ENCODE data around the gene VPS33B. TPM values are rescaled to one million over a fixed set of nuclear protein-coding genes. Genes with fewer than 3 reads are reported as not detected.

The VPS33B gene
- total RNA-seq, 1 donor from 2014 or later: 10.5 TPM

DNA sequence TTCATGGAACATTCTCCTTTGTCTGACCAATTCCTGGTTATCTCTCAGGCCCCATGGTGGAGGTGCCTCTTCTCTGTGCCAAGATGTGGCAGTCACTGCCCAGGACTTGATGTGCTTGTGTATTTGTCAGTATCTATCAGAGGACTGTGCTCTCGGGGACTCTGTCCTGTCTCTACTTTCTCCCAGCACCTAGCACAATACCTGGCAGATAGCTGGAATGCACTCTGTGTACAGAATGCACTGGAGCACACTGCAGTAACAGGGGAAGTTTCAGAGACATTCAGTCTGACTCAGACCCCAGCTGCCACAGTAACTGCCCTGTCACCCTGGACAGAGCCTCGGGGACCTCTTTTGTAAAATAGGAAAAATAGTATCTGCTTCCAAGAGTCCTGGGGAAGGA is 43.1 kb upstream of the VPS33B start:
- Histone ChIP-seq H3K4me3 (ENCODE audit: low read depth, low read length) (no peak overlapping the region), H3K36me3 (ENCODE audit: control insufficient read depth, insufficient read depth, low read length) (no peaks in the 10 kb centered on the region), H3K27me3 (ENCODE audit: control insufficient read depth, insufficient read depth, low read length) (no peaks in the 10 kb centered on the region)
- TF ChIP-seq, protein P1, sequence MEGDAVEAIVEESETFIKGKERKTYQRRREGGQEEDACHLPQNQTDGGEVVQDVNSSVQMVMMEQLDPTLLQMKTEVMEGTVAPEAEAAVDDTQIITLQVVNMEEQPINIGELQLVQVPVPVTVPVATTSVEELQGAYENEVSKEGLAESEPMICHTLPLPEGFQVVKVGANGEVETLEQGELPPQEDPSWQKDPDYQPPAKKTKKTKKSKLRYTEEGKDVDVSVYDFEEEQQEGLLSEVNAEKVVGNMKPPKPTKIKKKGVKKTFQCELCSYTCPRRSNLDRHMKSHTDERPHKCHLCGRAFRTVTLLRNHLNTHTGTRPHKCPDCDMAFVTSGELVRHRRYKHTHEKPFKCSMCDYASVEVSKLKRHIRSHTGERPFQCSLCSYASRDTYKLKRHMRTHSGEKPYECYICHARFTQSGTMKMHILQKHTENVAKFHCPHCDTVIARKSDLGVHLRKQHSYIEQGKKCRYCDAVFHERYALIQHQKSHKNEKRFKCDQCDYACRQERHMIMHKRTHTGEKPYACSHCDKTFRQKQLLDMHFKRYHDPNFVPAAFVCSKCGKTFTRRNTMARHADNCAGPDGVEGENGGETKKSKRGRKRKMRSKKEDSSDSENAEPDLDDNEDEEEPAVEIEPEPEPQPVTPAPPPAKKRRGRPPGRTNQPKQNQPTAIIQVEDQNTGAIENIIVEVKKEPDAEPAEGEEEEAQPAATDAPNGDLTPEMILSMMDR (IDR thresholded peaks at IDR 0.05; ENCODE audit: insufficient read depth, low read length, severe bottlenecking): no peak
- DNase-seq (ENCODE audit: low read depth): no peak
- FAIRE-seq: peak; percentile 23

DNA sequence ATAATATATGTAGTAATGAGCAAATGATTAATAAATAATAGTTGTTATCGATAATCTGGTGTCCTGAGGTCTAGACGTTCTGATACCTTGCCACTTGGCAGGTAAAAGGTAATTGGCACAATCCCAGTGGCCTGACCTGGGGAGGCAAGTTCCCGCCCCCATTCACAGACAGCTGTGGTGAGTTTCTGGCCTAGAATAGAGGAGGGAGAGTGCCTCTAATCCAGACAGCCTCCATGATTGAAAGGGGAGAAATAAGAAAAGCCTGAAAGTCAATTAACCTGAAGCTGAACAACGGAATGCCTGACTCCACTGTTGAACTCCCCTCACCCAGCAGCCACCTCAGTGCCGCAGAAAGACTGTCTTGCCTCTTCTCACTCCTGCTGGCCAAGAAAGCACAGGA is 39.6 kb upstream of the VPS33B start:
- FAIRE-seq: no peak

DNA sequence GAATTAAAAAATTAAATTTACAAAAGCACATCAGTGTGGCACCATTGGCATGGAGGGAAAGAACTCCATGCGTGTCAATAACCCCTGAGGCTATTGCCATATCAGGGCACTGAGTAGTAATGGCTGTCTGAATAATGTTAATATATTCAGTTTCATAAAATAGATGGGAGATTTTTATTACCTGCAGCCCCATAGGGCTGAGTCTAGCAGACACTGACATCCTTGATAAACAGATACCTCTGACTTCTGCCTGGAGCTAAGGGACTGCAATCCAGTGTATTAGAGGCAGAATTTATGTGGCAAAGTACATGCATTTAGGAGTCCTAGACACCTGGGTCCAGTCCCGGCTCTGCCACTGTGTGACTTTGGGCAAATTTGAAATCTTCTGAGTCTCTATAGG is 38.8 kb upstream of the VPS33B start:
- FAIRE-seq (no peak), DNase-seq (ENCODE audit: low read depth) (no peak)
- TF ChIP-seq, protein P1 (IDR thresholded peaks at IDR 0.05; ENCODE audit: insufficient read depth, low read length, severe bottlenecking): no peak
- Histone ChIP-seq H3K4me3 (ENCODE audit: low read depth, low read length) (no peak overlapping the region), H3K36me3 (ENCODE audit: control insufficient read depth, insufficient read depth, low read length) (no peaks in the 10 kb centered on the region), H3K27me3 (ENCODE audit: control insufficient read depth, insufficient read depth, low read length) (no peaks in the 10 kb centered on the region)

More for the DNA sequence above, 39.6 kb upstream of the VPS33B start:
- no peak for DNase-seq (ENCODE audit: low read depth)
- no peaks in the 10 kb centered on the region for H3K36me3 ChIP-seq (ENCODE audit: control insufficient read depth, insufficient read depth, low read length)
- TF ChIP-seq, protein P1 (IDR thresholded peaks at IDR 0.05; ENCODE audit: insufficient read depth, low read length, severe bottlenecking): no peak
- H3K4me3 ChIP-seq (ENCODE audit: low read depth, low read length): no peak overlapping the region
- no peaks in the 10 kb centered on the region for H3K27me3 ChIP-seq (ENCODE audit: control insufficient read depth, insufficient read depth, low read length)

DNA sequence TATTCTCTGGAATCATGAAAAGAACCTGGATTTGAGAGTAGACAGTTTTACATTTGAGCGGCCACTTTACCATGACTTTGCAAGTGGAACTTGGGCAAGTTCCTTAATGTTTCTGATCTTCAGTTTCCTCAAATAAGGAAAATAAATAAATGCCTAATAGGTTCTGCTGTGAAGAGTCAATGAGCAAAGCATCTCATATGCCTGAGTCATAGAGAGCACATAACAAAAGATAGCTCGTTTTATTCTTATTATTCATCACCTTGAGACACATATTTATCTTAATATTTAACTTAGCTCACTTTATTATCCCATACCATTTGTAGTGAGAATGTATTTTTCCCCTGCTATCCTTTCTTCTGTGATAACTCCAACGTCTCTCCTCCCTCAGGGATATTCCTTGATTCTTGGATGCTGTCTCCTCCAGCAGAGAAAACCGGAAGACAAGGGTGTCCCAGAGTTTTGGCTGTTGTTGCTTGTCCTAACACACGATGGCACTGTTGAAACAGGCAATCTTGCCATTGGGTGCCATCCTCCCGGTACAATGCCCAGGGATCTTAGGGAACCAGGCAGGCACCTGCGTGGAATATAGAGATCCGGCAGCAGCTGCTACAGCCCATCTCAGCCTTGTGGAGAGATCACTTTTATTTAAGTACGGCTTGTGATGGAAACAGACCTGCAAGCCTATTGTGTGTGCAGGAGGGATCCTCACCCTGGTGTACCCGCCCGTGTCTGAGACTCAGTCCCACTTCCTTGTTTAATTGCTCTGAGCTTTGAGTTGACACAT is 33.3 kb upstream of the VPS33B start:
- DNase-seq (ENCODE audit: low read depth) (peak; percentile 65), FAIRE-seq (peak; percentile 75)
- no peaks in the 10 kb centered on the region for H3K27me3 ChIP-seq (ENCODE audit: control insufficient read depth, insufficient read depth, low read length)
- TF ChIP-seq, protein P1 (IDR thresholded peaks at IDR 0.05; ENCODE audit: insufficient read depth, low read length, severe bottlenecking): peak; percentile 80
- no peaks in the 10 kb centered on the region for H3K36me3 ChIP-seq (ENCODE audit: control insufficient read depth, insufficient read depth, low read length)
- no peak overlapping the region for H3K4me3 ChIP-seq (ENCODE audit: low read depth, low read length)

DNA sequence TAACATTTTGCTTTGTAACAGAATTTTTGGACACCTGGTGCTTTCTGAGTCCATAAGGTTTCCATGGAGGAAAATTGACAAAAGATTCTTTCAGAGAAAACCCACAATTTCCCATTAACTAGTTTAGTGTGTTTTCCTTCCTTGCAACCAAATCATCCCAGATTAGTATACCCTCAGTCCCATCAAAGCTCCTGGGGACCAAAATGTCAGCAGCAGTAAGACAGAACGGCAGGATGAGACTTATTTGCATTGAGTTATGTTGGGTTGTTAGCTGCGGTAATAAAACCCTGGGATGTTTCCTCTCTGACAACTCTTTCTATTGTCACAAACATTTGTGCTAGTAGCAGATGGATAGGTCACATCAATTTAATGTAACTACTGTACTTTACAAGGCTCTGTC is 32.4 kb upstream of the VPS33B start:
- Histone ChIP-seq H3K36me3 (ENCODE audit: control insufficient read depth, insufficient read depth, low read length) (no peaks in the 10 kb centered on the region), H3K27me3 (ENCODE audit: control insufficient read depth, insufficient read depth, low read length) (no peaks in the 10 kb centered on the region), H3K4me3 (ENCODE audit: low read depth, low read length) (no peak overlapping the region)
- TF ChIP-seq, protein P1 (IDR thresholded peaks at IDR 0.05; ENCODE audit: insufficient read depth, low read length, severe bottlenecking): no peak
- FAIRE-seq (no peak), DNase-seq (ENCODE audit: low read depth) (no peak)

DNA sequence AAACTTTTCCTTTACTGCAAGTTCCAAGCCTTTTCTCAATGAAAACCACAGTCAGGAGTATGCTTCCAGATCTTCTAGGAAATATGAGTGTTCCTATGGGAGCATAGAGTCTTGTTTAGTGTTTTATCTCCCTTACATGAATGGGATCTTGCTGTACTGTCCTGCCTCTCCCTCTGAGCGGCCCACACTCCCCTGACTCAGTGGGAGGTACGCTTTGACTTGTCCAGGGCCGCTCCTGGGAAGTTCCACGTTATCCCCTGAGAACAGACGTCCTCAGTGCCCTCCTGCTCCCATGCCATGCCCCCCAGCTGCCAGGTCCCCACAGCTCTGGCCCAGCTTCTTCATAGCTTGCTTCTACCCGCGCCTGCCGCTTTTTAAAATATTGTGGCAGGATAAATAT is 28.9 kb upstream of the VPS33B start:
- H3K27me3 ChIP-seq (ENCODE audit: control insufficient read depth, insufficient read depth, low read length): no peaks in the 10 kb centered on the region

More for the DNA sequence above, 28.9 kb upstream of the VPS33B start:
- FAIRE-seq: no peak
- TF ChIP-seq, protein P1 (IDR thresholded peaks at IDR 0.05; ENCODE audit: insufficient read depth, low read length, severe bottlenecking): no peak
- DNase-seq (ENCODE audit: low read depth): no peak
- H3K36me3 ChIP-seq (ENCODE audit: control insufficient read depth, insufficient read depth, low read length): no peaks in the 10 kb centered on the region
- no peak overlapping the region for H3K4me3 ChIP-seq (ENCODE audit: low read depth, low read length)
